NCI-H446 (cell line): ENCODE data around the gene NOL6.
"Not testable (repeated sequence)": the region's sequence is repeated elsewhere in the genome, so short reads cannot be mapped to it uniquely, and the experiment has no call there.

Experiments used
- DNase-seq, 2 experiments: peaks; one replicate each; lab custom pipeline; 2025; lab: John Stamatoyannopoulos, UW

The NOL6 gene

DNA sequence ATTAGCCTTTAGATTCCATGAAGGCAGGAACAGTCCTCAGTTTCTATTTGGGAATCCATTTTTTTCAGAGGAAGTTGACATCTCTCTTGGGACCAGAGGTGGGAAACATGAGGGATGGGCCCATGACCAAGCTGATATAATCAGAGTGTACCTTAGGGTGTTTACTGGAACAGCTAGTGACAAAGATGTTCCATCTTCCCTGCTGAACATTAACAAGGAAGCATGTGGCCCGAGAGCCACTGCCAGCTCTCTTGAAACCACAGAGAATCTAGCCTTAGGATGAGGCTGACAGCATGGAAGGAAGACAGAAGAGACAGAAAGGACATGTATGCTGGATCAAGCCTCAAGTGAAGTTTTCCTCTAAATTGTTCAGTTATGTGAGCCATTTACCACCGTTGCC, 42.3 kb downstream of the NOL6 start:
- no peak for DNase-seq

DNA sequence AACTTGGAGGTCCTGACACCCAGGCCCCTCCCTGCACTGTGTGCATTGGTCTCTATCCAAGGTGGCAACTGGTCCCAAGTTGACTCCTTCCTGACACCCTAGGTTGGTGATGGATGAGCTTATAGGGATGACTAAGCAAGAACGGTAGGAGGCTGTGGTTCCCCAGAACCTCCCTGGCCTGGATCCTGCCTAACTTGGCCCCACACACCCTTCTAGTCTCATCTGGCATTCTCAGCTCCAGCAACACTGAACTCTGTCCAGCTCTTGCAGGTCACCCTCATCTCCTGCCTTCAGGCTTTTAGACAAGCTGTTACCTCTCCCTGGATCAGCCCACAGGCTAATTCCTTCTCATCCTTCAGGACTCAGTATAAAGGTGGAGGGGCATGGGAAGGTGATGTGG, 42.8 kb downstream of the NOL6 start:
- no peak for DNase-seq

DNA sequence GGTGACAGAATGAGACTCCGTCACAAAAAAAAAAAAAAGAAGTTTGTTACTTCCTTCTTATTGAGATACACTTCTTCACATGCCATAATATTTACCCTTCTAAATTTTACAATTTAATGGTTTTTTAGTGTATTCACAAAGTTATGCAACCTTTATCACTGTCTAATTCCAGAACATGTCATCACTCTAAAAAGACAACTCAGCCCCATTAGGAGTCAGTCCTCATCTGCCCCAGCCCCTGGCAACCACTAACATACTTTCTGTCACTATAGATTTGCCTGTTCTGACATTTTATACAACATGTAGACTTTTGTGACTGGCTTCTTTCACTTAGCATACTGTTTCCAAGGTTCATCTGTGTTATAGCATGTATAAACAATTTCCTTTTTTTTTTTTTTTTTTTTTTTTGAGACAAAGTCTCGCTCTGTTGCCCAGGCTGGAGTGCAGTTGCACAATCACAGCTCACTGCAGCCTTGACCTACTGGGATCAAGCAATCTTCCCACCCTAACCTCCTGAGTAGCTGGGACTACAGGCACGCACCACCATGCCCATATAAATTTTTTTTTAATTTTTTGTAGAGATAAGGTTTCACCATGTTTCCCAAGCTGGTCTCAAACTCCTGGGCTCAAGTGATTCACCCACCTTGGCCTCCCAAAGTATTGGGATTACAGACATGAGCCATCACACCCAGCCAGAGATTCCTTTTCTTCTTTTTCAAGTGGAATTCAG, 44.3 kb downstream of the NOL6 start:
- DNase-seq: no peak

DNA sequence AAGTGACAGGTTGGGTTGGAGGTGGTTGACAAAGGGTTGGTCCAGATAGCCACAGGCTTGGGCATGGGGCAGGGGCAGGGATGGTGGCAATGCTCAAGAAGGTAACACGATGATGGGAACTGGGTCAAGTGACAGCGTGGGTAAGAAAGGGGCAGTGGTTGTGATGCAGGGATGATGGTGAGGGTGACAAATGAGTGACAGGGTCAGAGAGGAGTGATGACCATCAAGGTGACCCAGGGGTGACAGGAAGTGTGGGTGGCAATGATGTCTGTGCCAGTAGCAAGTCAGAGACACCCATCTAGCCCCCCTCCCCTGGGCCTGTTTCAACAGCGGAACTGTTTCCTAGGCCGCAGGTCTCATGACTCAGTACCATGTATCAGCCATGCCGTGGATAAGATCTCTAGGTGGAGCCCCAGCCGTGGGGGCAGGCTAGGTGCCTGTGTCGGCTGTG, 46.9 kb downstream of the NOL6 start:
- no peak for DNase-seq

DNA sequence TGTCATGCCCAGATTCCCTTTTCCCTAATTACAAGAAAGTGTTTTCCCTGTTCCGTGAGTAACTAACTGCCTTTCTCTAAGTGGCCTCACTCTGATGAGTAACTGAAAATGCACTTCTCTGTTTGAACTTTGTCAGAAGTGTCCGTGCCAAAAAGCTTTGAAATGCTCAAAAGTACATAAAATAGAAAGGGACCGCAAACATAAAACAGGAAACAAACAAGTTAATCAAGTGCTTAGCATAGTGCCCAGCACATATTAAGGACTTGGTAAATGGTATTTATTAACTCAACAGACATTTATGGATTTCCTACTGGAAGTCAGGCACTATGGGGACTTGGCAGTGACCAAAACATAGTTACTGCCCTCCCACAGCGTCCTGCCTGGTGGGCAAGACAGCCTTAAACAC, 48.6 kb downstream of the NOL6 start:
- DNase-seq: no peak

DNA sequence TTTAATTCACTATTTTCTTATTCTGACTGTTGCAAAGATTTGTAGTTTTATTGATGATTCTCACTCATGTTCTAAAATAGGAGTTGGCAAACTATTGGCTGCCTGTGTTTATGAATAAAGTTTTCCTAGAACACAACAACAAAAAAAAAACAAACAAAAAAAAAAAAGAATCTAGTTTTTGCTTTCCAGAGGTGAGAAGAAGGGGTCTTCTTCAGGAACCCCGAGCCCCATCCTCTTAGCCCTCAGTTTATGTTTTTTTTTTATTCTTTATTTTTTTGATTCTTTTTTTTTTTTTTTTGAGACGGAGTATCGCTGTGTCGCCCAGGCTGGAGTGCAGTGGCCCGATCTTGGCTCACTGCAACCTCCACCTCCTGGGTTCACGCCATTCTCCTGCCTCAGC, 49.2 kb downstream of the NOL6 start:
- DNase-seq: not testable (repeated sequence)

DNA sequence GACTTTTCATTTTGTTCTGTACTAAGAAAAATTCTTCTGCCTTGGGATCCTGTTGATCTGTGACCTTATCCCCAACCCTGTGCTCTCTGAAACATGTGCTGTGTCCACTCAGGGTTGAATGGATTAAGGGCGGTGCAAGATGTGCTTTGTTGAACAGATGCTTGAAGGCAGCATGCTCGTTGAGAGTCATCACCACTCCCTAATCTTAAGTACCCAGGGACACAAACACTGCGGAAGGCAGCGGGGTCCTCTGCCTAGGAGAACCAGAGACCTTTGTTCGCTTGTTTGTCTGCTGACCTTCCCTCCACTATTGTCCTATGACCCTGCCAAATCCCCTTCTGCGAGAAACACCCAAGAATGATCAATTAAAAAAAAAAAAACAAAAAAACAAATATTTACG, 49.7 kb downstream of the NOL6 start:
- DNase-seq: not testable (repeated sequence)

DNA sequence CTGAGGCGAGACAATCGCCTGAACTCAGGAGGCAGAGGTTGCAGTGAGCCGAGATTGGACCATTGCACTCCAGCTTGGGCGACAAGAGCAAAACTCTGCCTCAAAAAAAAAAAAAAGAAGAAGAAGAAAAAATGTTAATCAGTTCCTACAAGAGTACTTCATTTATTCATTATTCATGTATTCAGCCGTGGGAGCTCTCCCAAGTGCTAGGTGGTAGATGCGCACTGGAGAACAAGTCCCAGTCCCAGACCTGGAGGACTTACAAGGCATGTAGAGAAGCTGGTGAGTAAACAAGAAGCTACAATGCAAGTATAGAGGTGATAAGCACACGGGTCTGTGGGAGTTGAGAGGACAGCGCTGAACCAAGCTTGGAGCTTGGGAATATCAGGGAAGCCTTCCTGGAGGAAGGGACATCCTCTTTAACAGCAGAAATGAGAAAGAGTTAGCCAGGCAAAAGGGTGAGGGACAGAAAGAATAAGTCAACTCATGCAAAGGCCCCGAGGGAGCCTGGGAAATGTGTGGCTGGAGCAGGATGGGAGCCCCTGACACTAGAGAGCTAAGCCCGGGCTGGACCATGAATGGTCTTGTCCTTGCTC, 53.9 kb downstream of the NOL6 start:
- no peak for DNase-seq

DNA sequence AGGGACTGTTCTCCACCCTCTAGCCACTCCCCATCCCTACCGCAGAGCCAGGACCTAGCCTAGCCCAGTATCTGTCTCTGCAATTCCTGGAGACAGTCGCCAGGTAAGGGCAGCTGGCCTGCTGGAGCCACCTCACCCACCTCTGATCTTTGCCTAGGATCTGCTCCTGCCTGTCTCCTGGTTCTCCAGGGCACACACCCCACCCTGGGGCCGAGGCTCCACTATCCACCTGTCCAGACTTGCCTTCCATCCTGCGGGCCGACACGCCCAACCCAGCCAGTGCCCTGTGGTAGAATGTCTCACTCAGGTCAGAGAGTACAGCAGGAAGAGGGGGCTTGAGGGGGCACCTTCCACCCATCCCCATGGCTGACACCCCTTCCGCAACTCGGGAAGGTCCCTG, 55.6 kb downstream of the NOL6 start:
- no peak for DNase-seq

DNA sequence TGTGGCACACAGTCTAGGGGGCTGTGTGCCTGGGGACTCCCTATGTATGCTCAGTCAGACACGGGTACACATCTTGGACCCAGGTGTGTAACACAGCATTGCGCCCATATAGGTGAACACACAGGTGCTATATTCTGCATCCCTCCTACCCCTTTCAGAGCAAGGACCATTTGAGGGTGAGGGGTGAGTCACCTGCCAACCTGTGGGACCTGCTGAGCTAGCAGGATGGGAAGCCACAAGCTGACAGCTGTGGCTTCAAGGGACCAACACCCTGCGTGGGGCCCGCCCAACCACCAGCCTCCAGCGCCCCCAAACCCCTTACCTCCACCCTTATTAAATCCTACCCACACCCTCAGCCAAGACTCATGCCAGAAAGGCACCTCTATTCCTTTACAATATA, 56.7 kb downstream of the NOL6 start:
- no peak for DNase-seq

DNA sequence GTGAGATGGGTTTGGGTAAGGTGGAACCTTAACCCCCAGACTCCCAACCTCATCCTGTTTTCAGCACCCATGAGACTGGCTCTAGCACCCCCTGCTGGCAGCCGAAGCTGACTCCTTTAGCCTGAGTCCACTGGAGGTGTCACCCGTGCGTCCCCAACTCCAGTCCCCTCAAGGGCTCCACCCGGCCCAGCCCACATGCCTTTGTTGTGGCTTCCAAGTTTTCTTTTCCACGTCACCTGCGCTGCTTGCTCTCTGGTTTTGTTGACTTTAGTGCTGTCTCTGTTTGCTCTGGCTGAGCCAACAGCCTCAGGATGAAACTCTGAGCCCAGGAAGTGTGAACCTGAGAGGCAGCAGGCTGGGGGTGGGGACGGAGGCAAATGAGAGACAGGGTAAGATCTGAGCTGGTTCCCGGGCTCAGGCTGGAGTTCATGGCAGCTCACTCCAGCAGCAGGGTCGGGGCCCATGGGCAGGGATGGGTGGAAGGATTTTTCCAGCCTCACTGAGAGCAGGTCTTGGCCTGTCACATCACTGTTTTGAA, 58.2 kb downstream of the NOL6 start:
- peak in 1 of 2 experiments; percentile 46 for DNase-seq

DNA sequence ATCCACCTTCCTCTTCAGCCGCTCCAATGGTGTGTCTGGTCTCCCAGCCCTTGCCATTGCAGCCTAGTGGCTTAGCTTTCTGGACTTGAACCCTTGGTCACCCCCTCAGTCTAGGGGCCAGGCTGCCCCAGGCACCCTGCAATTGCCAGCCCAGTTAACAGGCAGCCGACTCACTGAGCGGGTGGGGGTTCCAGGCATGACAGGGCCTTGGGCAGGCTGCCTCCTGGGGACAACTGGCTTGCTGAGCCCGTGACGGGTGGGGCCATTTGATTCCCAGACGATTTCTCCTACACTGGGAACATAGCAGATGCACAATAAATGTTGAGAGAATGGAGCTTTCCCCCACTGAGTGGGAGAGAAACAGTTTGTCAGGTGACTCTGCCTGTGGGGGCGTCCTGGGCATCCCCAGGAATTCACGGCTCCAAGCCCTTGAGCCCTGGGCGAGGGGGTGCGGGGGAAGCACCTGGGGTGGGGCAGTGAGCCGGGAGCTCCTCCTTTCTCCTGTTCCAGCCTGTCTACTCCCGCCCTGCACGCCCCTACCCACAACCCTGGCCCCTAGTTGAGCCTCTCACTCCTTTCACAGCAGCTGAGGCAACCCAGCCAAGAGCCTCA, 58.7 kb downstream of the NOL6 start:
- no peak for DNase-seq

DNA sequence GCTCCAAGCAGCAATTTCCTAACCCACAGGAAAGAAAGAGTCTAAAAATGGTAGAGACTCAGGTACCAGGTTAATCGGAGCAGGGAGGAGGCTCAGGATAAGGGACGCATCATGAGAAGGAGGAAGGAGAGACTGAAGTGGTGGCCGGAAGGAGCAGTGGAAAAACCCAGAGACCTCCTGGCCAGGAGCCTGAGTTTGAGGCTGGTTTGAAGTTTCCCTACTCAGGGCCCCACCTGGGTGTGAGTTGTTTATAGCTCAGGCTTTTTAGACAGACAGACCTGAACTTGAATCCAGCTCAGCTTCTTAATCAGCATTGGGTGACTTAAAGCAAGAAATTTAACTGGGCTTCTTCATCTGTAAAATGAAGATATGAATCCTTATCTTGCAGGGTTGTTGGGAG, 59.5 kb downstream of the NOL6 start:
- DNase-seq: no peak
